ENCODE measurements around the gene CDH23.

- TF ChIP-seq EZH2phosphoT487 (IDR thresholded peaks at IDR 0.05; ENCODE audit: insufficient read depth, low read depth) (no peak), EZH2 (IDR thresholded peaks at IDR 0.05; ENCODE audit: insufficient read depth, poor library complexity, severe bottlenecking) (no peak)
Measured at GRCh38 chr10:71694039-71694501, 297.4 kb downstream of the CDH23 start.

All from GM23248 (cell line).